ENCODE measurements around the gene MAST4. TPM values are rescaled to one million over a fixed set of nuclear protein-coding genes. Genes with fewer than 3 reads are reported as not detected.
A peak's percentile ranks its signal among the peaks of the same experiment; 100 is the strongest.

MAST4 gene
- total RNA-seq, 1 donor: 12.7 TPM

GRCh38 chr5:66894480-66895240 is 298.5 kb downstream of the MAST4 start:
- Histone ChIP-seq H3K27ac (ENCODE audit: low read depth, low read length) (no peak overlapping the region), H4K20me1 (ENCODE audit: insufficient read depth, low read length) (no peaks in the 10 kb centered on the region), H3K36me3 (ENCODE audit: insufficient read depth, low read length) (no peaks in the 10 kb centered on the region), H3K79me2 (ENCODE audit: insufficient read depth, low read length) (no peaks in the 10 kb centered on the region), H3K9me3 (ENCODE audit: low read depth, low read length) (no peaks in the 10 kb centered on the region), H2AFZ (ENCODE audit: low read length) (no peak overlapping the region), H3K27me3 (ENCODE audit: insufficient read depth, low read length) (no peaks in the 10 kb centered on the region), H3K4me2 (ENCODE audit: insufficient read depth, low read length) (no peak overlapping the region), H3K4me3 (ENCODE audit: insufficient read depth, low read length) (no peak overlapping the region), H3K4me1 (ENCODE audit: insufficient read depth, low read length) (no peaks in the 10 kb centered on the region)
- no peak for DNase-seq (ENCODE audit: insufficient read length, low spot score, missing footprints)
- TF ChIP-seq, protein P1, sequence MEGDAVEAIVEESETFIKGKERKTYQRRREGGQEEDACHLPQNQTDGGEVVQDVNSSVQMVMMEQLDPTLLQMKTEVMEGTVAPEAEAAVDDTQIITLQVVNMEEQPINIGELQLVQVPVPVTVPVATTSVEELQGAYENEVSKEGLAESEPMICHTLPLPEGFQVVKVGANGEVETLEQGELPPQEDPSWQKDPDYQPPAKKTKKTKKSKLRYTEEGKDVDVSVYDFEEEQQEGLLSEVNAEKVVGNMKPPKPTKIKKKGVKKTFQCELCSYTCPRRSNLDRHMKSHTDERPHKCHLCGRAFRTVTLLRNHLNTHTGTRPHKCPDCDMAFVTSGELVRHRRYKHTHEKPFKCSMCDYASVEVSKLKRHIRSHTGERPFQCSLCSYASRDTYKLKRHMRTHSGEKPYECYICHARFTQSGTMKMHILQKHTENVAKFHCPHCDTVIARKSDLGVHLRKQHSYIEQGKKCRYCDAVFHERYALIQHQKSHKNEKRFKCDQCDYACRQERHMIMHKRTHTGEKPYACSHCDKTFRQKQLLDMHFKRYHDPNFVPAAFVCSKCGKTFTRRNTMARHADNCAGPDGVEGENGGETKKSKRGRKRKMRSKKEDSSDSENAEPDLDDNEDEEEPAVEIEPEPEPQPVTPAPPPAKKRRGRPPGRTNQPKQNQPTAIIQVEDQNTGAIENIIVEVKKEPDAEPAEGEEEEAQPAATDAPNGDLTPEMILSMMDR (IDR thresholded peaks at IDR 0.05; ENCODE audit: extremely low read depth, low read depth, low read length): no peak

DNA sequence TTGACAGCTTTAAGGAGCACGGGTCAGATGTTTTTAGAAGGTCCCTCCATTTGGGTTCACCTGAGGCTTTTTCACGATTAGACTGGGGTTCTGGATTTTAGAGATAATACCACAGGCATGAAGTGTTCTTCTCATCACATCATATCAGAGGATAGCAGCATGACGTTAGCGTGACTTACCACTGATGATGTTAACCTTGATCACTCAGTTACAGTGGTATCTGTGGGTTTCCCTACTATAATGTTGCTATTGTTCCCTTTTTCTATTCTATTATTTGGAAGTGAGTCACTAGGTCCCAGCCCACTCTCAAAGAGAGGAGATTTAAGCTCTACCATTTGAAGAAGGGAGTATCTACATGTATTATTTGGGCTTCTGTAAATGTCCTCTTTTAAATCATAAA is 300.0 kb downstream of the MAST4 start:
- DNase-seq (ENCODE audit: insufficient read length, low spot score, missing footprints): no peak
- Histone ChIP-seq H3K36me3 (ENCODE audit: insufficient read depth, low read length) (no peaks in the 10 kb centered on the region), H3K4me2 (ENCODE audit: insufficient read depth, low read length) (no peak overlapping the region), H4K20me1 (ENCODE audit: insufficient read depth, low read length) (no peaks in the 10 kb centered on the region), H3K27ac (ENCODE audit: low read depth, low read length) (no peak overlapping the region), H2AFZ (ENCODE audit: low read length) (no peak overlapping the region), H3K79me2 (ENCODE audit: insufficient read depth, low read length) (no peaks in the 10 kb centered on the region), H3K4me3 (ENCODE audit: insufficient read depth, low read length) (no peak overlapping the region), H3K4me1 (ENCODE audit: insufficient read depth, low read length) (no peaks in the 10 kb centered on the region), H3K9me3 (ENCODE audit: low read depth, low read length) (no peaks in the 10 kb centered on the region), H3K27me3 (ENCODE audit: insufficient read depth, low read length) (no peaks in the 10 kb centered on the region)
- TF ChIP-seq, protein P1 (IDR thresholded peaks at IDR 0.05; ENCODE audit: extremely low read depth, low read depth, low read length): no peak

DNA sequence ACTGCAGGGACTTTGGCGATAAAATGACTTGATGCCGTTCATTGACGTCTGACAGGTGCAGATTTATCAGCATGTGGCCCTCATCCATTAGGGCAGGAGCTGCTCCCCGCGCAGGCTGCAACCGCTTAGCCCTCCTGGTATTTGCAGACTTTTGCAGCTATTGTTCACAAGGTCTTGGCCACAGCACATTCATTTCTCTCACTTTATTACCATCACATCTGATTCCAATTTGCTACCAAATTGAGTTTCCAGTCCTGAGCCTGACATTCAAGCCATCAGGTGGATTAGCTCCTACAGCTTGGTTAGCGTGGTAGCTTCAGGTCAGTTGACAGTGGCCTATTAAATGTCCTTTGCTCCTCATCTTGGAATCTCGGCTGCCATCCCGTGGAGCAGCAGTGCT is 301.2 kb downstream of the MAST4 start:
- DNase-seq (ENCODE audit: insufficient read length, low spot score, missing footprints): no peak
- Histone ChIP-seq H3K27ac (ENCODE audit: low read depth, low read length) (no peak overlapping the region), H3K79me2 (ENCODE audit: insufficient read depth, low read length) (no peaks in the 10 kb centered on the region), H3K4me2 (ENCODE audit: insufficient read depth, low read length) (no peak overlapping the region), H3K27me3 (ENCODE audit: insufficient read depth, low read length) (no peaks in the 10 kb centered on the region), H3K9me3 (ENCODE audit: low read depth, low read length) (no peaks in the 10 kb centered on the region), H3K36me3 (ENCODE audit: insufficient read depth, low read length) (no peaks in the 10 kb centered on the region), H4K20me1 (ENCODE audit: insufficient read depth, low read length) (no peaks in the 10 kb centered on the region), H2AFZ (ENCODE audit: low read length) (no peak overlapping the region), H3K4me1 (ENCODE audit: insufficient read depth, low read length) (no peaks in the 10 kb centered on the region), H3K4me3 (ENCODE audit: insufficient read depth, low read length) (no peak overlapping the region)
- TF ChIP-seq, protein P1 (IDR thresholded peaks at IDR 0.05; ENCODE audit: extremely low read depth, low read depth, low read length): no peak

- TF ChIP-seq, protein P1 (IDR thresholded peaks at IDR 0.05; ENCODE audit: extremely low read depth, low read depth, low read length): no peak
- H3K27ac ChIP-seq (ENCODE audit: low read depth, low read length): no peak overlapping the region
- DNase-seq (ENCODE audit: insufficient read length, low spot score, missing footprints): no peak
- no peaks in the 10 kb centered on the region for H3K27me3 ChIP-seq (ENCODE audit: insufficient read depth, low read length)
- peak overlapping the region; percentile 8 for H2AFZ ChIP-seq (ENCODE audit: low read length)
- no peak overlapping the region for H3K4me2 ChIP-seq (ENCODE audit: insufficient read depth, low read length)
- no peaks in the 10 kb centered on the region for H3K36me3 ChIP-seq (ENCODE audit: insufficient read depth, low read length)
- H3K4me1 ChIP-seq (ENCODE audit: insufficient read depth, low read length): no peaks in the 10 kb centered on the region
- H3K4me3 ChIP-seq (ENCODE audit: insufficient read depth, low read length): no peak overlapping the region
- H4K20me1 ChIP-seq (ENCODE audit: insufficient read depth, low read length): no peaks in the 10 kb centered on the region
- no peaks in the 10 kb centered on the region for H3K79me2 ChIP-seq (ENCODE audit: insufficient read depth, low read length)
- H3K9me3 ChIP-seq (ENCODE audit: low read depth, low read length): no peaks in the 10 kb centered on the region
These were observed 302.2 kb downstream of the MAST4 start for GRCh38 chr5:66898241-66898995.
